Left ventricle myocardium superior (tissue), 1 donor: ENCODE results near the gene IQCE. TPM values are rescaled to one million over a fixed set of nuclear protein-coding genes. Genes with fewer than 3 reads are reported as not detected.
A peak's percentile ranks its signal among the peaks of the same experiment; 100 is the strongest.

Experiments used
- ATAC-seq: fragments of 200-7000 bp; cut with Tn5 transposase; one replicate; pipeline ENCODE4 v1.9.1; 2020; ENCODE audit warnings: mild to moderate bottlenecking, moderate library complexity
- DNase-seq: peaks from one replicate; pipeline ENCODE4 v3.0.0-alpha.2; 2020
- intact Hi-C: fragments of 100-400 bp; cut with micrococcal nuclease; formaldehyde crosslinking; loops from one replicate; pipeline ENCODE4 v1.11.0; 2022
- long read RNA-seq: library from polyadenylated mRNA; unstranded; transcript quantifications from one replicate; pipeline ENCODE4 v2.0.0, GENCODE V29; 2021
- total RNA-seq: library from RNA; stranded (reverse); fragmentation: NEBNext Ultra II Directional; extraction: Animal tissue kit (Norgen Biotek cat#: 25700); gene quantifications from one replicate; pipeline ENCODE4 v1.2.1, GENCODE V29; 2021
- donor health status: DM: no; HTN: yes; CAD: no; lungs with severe emphysema.

Gene IQCE, protein sequence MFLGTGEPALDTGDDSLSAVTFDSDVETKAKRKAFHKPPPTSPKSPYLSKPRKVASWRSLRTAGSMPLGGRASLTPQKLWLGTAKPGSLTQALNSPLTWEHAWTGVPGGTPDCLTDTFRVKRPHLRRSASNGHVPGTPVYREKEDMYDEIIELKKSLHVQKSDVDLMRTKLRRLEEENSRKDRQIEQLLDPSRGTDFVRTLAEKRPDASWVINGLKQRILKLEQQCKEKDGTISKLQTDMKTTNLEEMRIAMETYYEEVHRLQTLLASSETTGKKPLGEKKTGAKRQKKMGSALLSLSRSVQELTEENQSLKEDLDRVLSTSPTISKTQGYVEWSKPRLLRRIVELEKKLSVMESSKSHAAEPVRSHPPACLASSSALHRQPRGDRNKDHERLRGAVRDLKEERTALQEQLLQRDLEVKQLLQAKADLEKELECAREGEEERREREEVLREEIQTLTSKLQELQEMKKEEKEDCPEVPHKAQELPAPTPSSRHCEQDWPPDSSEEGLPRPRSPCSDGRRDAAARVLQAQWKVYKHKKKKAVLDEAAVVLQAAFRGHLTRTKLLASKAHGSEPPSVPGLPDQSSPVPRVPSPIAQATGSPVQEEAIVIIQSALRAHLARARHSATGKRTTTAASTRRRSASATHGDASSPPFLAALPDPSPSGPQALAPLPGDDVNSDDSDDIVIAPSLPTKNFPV
- 11.9 TPM for total RNA-seq
- long read RNA-seq, full-length matches to known transcripts: 1 of 16 reads
- long read RNA-seq, partial matches to known transcripts: 8 of 16 reads
- long read RNA-seq, other reads (novel, unspliced or antisense): 7 of 16 reads

DNA sequence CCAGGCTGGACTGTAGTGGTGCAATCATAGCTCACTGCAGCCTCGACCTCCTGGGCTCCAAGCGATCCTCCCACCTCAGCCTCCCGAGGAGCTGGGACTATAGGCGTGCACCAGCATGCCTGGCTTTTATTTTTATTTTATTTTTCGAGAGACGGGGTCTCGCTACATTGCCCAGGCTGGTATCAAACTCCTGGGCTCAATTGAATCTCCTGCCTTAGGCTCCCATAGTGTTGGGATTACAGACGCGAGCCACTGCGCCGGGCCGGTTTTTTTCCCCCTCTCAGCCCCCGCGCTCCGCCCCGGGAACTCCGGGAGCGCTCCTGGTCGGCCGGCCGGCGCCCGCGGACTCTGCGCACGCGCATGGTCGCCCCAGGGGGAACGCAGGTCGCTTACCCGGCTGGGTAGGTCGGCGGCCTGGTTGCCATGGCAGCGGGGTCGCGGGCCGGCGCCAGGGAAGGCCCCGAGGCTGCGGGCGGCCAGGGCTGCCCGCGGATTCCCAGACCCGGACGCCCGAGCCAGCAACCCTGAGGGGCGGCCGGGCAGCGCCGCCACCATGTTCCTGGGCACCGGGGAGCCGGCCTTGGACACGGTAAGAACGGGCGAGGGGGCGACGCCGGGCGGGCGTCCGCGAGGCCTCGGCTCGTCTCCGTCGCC lies at the start of gene IQCE:
Gene IQCE (plus strand): TSS at position 351 of the 654 bp plus-strand sequence. CDS start 203 bp downstream, at position 554.
- intact Hi-C loops: no loop called here
- DNase-seq: peak; percentile 98
- peak; percentile 77 for ATAC-seq

DNA sequence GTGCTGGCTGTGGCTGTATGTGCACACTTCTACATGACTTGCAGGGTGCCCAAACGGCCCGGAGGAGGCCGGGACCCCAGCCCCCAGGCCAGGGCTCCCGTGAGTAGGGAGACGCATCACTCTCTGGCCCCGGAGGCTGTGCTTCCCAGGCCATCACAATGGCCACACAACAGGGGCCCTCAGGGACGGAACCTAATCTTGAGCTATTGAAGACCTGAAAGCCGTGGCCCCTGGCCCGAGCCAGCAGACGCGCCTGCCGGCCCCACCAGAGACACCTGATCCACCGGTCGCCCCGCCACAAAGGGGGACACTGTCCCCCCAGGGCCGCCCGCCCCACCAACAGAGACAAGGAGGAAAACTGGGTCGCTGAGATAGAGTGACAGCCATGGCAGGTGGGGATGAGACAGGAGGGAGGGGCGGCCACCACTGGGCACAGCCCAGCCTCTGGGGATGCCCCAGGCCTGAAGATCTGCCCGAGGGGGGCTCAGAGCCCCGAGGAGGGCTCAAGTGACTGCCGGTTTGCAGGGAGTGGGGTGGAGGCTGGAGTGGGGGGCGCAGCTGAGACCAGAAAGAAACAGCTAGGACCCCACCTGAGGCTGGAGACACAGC lies 49.4 kb upstream of the IQCE start:
- ATAC-seq: no peak
- DNase-seq: no peak
- intact Hi-C loops: no loop called here

DNA sequence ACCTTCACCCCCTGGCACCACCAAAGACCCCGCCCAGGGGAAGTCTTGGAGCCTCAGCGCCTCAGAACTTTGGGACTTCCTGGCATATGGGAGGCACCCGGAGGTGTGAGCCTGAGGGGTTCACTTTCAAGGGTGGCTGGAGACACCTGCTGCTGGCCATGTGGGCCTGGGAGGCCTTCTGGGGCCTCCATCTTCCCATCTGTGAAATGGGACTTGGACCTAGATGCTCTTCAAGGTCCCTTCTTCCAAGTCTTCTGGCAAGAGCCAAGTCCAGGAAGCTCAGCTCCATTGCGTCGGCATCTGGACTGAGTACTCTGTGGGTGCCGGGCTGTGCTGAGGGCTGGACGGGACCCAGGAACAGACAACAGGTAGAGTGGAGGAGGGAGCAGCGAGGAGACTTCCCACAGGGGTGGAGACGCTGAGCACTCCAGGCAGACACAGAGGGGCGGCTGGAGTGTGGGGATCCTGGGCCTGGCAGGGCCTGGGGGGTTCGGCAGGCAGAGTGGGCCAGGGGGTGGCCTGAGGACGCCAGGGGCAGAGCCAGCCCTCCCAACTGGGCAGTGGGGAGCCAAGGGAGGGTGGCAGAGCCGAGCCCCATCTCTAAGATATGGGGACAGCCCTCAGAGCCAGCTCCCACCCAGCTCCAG lies 48.5 kb upstream of the IQCE start:
- intact Hi-C loops: no loop called here
- DNase-seq (no peak), ATAC-seq (no peak)

DNA sequence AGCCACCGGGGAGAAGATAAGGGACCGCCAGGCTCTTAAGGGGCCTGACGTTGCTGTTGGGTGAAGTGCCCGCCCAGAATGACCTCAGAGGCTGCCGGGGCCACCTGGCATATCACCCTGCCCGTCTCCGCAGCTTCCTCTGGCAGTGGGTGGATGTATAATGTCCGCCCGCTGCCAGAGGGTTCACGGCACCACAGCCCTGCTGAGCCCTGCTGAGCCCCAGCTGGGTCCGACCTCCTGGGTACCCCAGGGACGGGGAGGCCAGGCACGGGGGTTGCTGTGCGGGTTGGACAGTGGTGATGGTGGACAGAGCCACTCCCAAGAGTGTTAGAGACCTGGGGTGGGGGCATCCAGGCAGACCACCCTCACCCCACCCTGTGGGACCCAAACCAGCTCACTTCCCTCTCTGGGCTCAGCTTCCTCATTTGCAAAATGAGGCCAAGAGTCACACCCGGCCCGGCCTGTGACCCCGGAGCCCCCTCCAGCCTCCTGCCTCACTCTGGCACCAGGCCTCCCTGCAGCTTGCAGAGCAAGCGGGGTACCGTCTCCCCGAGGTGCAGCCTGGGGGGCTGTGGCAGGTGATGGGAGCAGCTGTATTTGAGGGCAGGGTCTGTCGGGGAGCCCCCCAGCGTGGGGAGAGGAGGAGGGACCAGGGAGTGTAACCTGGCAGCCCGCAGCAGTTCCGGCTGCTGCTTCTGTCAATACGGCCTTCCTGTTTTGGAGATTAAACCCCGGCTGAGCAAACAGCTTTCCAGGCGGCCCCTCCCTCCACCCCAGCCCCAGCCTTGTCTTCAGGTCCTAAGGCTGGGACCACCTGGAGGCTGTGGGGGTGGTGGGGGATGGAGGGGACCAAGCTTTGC lies 47.6 kb upstream of the IQCE start:
- DNase-seq (peak; percentile 60), ATAC-seq (peak; percentile 33)
- intact Hi-C loops: no loop called here

DNA sequence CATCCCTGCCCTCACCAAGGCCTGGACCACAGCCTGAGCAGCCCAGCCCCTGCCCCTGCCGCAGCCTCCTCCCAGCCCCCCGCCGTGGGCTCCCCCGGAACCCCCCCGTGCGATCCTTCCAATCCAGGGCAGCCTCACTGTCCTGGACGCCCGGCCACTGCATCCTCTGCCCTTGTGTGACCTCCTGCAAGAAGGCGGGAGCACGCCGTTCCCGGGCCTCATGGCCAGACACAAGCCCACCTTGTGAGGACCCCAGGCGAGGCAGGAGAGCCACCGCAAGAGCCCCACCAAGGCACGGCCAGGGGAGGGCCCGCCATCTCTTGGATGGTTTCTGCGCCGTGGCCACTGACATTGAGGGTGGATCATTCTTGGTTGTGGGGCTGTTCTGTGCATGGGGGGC lies 47.0 kb upstream of the IQCE start:
- no peak for DNase-seq
- intact Hi-C loops: no loop called here
- ATAC-seq: peak; percentile 1

DNA sequence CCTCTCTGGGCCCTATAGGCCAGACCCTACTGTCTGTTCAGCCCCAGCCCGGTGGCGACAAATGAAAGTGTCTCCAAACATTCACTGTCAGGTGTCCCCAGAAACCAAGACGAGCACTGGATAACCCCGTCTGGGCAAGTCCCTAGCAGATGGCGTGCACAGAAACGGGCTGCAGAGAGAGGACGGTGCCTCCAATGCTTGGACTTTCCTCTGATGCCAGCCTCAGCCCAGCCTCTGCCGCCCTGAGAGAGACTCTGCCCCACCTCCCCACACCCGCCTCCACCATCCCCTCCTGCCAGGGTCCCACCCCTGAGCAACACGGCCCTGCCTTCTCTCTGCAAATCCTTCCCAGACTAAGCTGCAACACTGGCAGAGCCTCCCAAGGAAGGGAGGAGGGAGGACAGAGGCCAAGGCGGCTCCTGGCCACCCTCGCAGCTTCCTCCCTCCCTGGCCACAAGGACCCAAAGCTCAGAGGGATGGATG lies 46.6 kb upstream of the IQCE start:
- DNase-seq (peak; percentile 58), ATAC-seq (peak; percentile 45)
- intact Hi-C loops: no loop called here

DNA sequence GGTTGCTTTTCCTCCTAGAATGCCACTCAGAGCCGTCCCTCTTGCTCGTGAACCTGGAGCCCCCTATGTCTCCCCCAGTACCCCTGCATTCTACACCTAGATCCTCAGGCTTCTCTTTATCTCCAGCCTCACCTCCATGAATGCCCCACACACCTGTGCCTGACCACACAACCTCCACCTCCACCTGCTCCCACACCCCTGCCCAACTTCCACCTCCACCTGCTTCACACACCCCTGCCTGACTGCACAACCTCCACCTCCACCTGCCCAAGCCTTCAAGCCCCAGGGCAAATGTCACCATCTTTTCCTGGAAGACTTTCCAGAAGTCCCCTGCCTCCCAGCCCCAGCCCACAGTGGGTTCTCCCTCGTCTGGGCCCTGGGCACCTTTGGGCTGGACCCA lies 46.1 kb upstream of the IQCE start:
- ATAC-seq (no peak), DNase-seq (no peak)
- intact Hi-C loops: no loop called here

DNA sequence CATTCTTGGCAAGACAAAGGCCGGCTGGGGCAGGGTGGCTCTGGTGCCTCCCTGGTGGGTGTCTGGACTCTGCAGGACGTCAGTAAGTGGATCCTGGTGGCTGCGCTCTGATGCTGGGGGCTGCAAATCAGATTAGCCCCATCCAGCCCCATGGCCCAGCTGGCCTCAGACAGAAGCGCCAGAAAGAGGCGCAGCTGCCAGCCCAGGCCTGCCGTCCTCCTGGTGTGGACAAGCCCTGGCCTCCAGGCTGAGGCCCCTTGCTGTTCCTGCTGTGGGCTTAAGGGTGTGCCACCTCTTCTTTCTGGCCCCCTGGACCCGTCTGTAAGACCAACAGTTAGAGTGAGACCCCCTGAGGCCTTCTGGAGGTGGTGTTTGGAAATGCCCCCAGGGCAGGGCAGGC lies 45.1 kb upstream of the IQCE start:
- ATAC-seq (no peak), DNase-seq (no peak)
- intact Hi-C loops: no loop called here

DNA sequence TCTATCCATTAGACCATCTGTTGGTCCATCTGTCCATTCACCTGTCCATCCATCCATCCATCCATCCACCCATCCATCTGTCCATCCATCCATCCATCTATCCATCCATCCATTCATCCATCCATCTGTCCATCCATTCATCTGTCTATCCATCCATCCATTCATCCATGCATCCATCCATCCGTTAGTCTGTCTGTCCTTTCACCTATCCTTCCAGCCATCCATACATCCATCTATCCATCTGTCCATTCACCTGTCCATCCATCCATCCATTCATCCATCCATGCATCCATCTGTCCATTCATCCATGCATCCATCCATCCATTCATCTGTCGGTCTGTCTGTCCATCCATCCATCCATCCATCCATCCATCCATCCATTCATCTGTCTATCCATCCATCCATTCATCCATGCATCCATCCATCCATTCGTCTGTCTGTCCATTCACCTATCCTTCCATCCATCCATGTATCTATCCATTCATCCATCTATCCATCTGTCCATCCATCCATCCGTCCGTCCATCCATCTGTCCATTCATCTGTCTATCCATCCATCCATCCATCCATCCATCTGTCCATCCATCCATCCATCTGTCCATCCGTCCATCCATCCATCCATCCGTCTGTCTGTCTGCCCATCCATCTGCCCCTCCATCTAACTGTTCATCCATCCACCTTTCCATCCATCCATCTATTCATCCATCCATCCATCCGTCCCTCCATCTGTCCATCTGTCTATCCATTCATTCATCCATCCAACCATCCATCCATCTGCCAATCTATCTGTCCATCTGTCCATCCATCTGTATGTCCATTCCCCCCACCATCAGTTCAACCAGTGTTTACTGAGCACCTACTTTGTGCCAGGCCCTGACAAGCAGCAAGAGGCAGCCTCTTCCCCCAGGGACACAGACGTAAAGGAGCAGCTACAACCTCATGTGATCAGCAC lies 44.0 kb upstream of the IQCE start:
- ATAC-seq (no peak), DNase-seq (no peak)
- intact Hi-C loops: no loop called here

DNA sequence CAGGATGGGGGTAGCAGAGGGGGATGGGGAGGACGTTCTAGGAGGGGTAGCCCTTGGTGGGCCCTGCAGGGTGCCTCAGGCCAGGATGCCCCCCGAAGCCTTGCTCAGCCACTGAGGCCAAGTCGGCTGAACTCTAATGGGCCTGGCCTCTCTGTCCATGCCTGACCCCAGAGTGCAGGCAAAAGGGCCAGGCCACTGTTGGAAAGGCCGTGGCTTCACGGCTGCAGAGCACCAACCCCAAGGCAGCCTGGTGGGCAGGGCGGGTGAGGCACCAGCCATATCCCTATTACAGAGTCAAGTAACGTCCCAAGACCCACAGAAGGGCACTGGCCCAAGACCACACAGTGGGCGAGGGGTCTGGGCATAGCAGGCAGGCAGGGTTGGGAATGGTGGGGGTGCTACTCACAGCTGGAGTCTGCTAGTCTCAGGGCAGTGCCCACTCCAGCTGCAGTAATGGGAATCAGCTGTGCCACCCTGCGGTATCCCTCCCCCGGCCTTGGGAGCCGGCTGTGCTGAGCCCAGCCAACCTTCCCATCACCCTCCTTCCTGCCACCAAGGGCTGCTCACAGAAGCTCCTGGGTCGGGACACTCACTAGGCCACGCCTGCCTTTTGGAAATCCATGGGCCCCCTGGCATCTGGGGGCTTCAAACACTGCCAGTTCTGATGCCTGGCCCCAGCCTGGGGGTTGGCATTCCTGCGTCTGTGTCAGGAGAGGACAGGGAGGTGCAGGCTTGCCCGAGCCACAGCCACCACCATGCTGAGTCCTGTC lies 43.2 kb upstream of the IQCE start:
- no peak for DNase-seq
- ATAC-seq: no peak
- intact Hi-C loops: no loop called here

DNA sequence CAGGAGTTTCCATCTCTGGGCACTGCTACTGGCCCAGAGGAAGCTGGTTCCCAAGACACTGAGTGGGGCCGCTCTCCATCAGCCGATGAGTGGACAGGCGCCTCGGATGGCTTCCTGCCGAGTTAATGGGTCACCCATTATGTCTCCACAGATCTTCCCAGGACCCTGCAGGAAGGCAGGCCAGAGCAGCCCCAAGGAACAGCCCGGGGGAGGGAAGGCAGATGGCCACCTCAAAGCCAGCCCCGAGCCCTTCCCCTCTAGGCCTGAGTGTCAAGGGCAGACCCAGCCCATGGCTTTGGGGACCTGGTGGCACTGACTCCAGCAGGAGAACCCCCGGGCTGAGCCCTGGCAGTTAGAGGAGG lies 42.6 kb upstream of the IQCE start:
- ATAC-seq: no peak
- DNase-seq: no peak
- intact Hi-C loops: no loop called here

DNA sequence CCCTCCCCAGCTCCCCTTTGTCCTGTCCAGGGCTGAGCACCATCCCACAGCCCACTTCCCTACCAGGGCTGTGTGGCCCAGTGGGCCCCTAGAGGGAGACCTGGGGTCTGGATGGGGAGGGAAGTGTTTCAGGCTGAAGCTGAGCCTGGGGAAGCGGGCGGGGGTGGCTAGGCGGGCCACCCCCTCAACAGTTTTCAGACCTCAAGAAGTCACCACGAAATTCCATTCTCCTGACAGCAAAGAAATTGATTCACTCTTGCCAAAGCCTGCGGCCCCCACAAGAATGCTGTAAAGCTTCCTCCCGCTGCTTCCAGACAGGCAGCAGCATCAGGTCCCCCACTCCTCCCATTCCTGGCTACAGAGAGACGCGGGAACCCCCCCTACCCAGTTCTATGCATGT lies 41.8 kb upstream of the IQCE start:
- intact Hi-C loops: no loop called here
- no peak for DNase-seq
- ATAC-seq: no peak

DNA sequence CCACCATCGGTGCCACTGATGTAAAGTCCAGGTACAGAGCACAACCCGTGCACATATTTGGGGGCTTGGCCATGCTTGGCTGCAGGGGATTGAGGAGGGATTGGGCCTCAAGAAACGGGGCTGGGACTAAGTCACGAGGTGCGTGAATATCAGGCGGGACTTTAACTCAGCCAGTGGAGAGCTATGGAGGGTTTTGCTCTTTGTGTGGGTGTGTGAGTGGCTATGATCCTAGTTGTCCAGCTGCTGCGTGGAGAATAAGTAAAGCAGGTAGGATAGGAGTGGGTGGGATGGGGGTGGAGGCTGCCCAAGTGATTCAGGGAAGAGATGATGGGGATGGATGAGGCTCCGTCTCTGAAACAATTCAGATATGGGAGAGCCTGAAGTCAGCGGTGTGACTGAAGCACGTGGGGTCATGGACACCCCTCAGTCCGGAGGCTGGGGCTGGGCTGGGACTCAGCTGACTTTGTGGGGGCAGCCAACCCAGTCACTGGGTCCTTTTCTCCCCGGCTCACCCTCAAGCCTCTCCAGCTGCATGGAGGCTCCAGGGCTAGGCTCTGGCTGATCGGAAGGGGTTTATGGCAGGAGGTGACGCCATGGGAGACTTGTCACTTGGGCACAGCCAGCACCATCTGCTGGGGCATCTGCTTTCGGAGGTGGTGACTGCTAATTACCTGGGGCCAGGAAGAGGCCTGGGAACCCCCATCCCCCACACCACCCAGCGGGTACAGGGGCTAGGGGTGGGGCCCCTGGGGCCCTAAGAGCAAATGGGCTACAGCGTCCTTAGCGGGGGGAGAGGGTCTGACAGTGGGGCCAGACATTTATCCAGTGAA lies 40.9 kb upstream of the IQCE start:
- DNase-seq: no peak
- no peak for ATAC-seq
- intact Hi-C loops: no loop called here

DNA sequence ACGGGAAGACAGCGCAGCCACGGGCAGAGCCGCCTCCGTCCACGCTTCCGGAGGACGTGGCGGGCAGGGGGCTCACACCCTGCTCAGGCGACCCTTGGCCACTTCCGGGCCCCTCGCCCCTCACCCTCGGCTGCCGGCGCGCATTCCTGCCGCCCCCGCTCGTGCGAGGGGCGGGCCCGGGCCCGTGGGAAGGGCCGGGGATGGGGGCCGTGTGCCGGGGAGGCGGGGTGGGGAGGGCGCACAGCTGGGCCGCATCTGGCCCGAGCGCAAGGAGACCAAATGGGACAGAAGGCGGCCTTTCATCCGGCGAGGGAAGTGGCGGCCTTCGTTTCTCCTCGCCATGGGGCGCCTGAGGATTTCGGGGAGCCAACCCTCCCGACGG lies 40.1 kb upstream of the IQCE start:
- intact Hi-C loops: no loop called here
- ATAC-seq: peak; percentile 11
- DNase-seq: peak; percentile 62

DNA sequence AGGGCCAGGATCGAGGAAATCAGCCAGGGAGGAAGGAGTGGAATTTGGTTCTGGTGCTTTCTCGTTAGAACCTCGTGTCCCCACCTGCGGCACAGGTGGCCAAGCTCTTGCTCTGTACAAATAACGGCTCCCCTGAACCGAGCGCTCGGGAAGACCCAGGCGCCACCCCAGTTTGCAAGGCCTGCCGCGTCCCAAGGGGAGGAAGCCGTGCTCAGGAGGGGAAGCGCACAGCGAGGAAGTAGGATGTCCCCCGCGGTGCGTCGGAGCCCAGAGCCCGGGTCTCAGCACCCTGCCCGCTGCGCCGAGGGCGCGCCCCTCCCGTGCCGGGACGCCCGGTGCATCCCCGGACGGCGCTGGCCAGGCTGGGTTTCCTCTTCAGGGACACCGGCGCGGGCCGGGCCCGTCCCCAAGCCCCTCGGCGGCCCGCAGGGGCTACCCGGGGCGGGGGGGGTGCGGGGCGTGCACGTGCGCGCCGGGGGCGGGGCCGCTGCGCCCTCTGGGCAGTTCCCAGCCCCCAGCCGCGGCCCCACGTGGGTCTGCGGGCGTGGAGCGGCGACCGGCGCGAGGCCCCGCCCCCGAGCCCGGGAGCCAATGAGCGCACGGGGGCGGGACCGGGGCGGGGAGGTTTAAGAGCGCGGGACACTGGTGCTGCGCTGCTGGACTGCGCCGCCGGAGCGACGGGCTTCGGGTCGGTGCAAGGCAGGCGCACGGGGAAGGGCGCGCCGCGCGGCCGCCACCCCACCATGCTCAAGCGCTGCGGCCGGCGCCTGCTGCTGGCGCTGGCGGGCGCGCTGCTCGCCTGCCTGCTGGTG lies 39.5 kb upstream of the IQCE start, which contains the start of gene LFNG:
Gene LFNG (plus strand): TSS at position 656 of the 812 bp plus-strand sequence. CDS start 88 bp downstream, at position 744.
- intact Hi-C loops: no loop called here
- DNase-seq: peak; percentile 95
- ATAC-seq: peak; percentile 90
